HG03520 (cell line): ENCODE measurements around the gene TMPRSS7.

Experiments
- ATAC-seq: cut with Tn5 transposase; IDR thresholded peaks from one replicate; pipeline ENCODE4 v1.9.1; 2021; ENCODE audit warnings: mild to moderate bottlenecking, moderate library complexity; ENCODE audit not compliant: unreplicated experiment

TMPRSS7 gene

DNA sequence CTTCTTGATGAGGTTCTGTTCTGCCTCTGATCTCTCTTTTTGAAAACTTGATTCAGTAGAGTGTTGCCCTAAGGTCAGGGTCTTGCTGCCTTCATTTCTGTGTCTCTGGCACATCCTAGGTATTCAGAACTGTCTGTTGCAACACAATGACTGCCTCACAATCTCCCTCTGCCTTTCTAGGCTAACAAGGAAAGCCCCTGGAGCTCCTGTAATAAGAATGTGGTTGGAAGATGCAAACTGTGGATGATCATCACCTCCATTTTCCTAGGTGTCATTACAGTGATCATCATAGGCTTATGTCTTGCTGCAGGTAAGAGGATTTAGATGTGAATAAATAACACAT is 58.6 kb downstream of the TMPRSS7 start:
- ATAC-seq = no peak

DNA sequence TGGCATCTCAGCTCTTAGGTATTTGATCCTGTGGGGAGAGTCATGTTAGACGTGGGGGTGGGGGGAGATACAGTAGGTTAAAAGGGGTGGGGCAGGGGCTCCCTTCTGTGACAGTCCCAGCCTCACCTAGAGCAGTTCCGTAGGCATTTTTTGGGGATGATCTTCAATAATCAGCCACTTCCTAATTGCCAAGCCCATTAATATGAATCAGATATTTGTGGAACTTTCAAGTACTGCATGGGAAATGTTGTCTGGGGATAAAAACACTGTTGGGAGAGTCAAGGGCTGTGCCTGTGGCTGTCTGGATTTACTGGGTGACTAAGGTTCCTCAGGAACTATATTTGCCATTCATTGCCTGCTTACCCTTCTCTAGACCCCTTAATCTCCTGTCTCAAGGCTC is 61.2 kb downstream of the TMPRSS7 start:
- no peak for ATAC-seq

GRCh38 chr3:112096176-112096575 is 61.6 kb downstream of the TMPRSS7 start:
- ATAC-seq = no peak

- no peak for ATAC-seq
These were observed 62.8 kb downstream of the TMPRSS7 start for GRCh38 chr3:112097378-112097777.

- no peak for ATAC-seq
These were observed 67.4 kb downstream of the TMPRSS7 start for GRCh38 chr3:112101916-112102315.

DNA sequence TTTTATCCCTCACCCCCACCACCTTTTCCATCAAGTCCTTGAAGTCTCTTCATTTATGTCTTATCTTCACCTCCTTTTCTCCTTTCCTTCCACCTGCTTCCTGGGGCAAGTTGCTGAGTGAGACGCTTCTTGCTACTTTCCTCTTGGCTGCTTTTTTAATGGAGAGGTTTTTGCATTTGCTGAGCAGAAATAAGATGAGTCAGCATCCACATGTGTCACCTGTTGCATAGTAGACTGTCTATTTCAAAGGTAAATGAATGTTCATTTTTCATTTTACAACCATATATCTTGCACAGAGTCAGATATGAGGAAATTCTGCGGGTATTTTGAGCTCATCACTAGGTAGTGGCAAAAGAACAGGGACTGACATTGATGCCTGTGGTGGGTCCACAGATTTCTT is 70.2 kb downstream of the TMPRSS7 start:
- no peak for ATAC-seq

GRCh38 chr3:112109322-112109721 is 74.8 kb downstream of the TMPRSS7 start:
- ATAC-seq = no peak

DNA sequence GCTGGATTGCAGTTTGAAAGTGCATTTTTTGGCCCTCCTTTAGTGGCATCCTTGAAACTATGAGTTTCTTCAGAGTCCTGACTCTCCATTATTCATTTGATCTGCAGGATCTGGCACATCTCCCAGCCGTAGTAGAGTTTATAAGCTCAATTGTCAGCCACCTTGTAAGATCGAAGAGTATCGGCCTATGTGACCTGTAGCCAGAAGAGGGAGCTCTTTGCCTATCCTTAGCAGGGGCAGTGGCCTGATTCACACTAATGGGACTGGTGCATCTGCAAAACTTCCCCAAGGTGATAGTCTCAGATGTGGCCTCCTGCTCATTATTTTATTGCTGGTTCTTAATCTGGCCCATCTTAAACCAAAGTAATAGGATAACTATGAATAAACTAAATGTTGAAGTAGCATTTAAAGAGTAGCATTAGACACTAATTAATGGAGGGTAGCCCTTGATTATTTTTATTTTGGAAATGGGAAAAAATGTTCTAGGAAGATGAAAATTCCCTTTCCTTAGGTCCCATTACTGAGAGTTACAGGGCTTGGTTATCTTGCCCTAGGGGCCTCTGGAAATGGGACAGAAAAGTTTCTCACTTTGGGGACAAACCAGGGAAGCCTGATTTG is 77.4 kb downstream of the TMPRSS7 start:
- ATAC-seq = peak; percentile 55

- peak; percentile 21 for ATAC-seq
These were observed 80.1 kb downstream of the TMPRSS7 start for GRCh38 chr3:112114576-112115160.

GRCh38 chr3:112115161-112115739 is 80.7 kb downstream of the TMPRSS7 start:
- ATAC-seq = peak; percentile 29

DNA sequence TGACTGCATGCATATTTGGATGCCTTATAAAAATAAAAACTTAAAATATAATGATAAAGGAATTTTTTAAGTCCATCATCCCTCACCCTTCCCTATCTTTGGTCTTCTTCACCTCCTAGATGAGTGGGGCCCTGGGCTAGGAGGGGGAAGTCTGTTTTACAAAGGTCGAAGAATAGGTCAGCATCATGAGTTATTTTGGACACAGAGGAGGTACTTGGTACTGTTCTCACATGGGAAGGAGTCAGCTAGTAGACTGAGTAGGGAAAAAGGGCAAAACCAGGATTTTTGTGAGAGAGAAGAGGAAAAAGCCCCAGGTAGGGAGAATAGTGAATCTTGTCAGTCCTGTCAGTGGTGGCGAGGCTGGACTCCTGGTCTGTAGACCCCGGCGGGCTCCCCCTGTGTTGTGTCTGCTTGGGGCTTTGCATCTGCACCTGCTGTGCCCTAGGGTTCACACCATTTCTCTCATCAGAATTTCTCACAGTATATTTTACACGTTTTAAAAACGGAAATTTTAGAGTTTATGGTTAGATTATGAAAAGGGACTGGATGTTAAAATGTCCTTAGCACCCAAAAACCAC is 81.4 kb downstream of the TMPRSS7 start:
- ATAC-seq = no peak

GRCh38 chr3:112116748-112117186 is 82.2 kb downstream of the TMPRSS7 start:
- ATAC-seq = no peak

- ATAC-seq = no peak
These were observed 82.9 kb downstream of the TMPRSS7 start for GRCh38 chr3:112117415-112117814.

DNA sequence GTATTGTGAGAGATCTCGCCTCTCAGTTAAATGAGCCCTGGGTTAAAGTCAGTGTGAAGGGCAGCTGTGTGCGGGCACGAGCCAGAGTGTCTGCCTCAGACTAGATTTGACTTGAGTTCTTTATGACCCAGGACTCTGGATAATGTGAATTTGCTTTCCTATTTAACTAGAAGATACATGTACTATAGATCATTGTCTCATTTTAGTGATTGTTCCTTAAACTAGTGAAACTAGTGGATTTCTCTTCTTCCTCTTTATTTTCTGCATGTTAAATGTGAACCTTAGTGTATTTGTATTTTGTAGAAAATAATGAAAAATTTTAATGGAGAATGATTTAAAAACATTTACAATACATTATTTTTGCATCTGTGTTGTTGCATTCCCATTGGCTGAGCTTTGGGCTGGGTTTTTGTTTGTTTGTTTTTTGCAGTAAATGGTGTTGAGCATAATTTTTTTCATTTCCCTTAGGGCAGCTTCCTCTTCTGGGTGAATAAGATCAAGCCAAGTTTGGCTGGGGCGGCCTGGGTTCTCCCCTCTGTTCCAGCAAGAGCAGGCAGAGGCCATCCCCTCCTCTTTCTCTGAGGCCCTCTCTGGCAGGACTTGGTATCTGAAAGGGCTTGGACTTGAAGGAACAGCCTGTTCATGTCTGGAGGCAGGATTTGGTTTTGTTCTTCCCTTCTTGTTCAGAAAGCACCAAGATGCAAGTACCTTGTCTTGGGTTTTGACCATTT is 83.5 kb downstream of the TMPRSS7 start:
- no peak for ATAC-seq

GRCh38 chr3:112119962-112120836 is 85.7 kb downstream of the TMPRSS7 start:
- ATAC-seq = no peak

DNA sequence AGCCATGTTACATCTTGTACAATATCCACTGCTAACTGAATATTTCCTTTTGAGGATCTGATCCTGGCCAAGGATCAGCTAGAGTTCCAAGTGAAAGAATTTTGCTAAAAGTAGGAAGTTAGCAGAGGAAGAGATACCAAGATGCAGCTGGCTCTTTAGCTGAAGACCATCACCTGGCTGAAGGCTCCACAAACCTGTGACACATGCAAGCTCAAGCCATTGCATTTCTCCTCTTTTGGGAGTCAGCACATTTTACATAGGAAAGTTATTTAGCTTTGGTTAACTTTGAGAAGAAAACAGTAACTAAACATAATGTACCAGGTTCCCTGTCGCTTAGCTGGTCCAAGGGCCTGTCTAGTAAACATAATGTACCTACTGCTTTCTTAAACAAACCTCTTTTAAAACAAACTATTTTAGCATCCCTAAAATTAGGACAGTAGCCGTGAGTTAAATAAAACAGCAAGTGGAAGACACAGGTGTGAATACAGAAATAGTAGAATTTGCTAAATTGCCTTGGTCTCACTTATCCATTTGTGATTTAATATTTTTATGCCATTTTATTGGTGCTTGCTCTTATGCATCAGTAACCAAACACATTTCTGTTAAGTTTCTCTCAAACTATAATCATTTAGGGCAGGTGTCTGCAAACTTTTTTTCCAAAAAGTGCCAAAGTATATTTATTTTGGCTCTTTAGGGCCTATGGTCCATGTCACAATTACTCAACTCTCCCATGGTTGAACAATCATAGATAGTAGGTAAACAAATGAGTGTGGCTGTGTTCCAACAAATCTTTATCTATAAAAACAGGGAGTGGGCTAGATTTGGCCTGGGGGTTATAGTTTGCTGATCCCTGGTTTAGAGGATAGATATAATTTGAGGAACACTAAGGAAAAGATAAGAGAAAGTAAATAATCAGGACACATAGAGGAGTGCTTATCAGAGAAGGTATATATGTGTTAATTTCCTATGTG is 87.3 kb downstream of the TMPRSS7 start:
- ATAC-seq = no peak

- no peak for ATAC-seq
These were observed 88.3 kb downstream of the TMPRSS7 start for GRCh38 chr3:112122870-112123269.

DNA sequence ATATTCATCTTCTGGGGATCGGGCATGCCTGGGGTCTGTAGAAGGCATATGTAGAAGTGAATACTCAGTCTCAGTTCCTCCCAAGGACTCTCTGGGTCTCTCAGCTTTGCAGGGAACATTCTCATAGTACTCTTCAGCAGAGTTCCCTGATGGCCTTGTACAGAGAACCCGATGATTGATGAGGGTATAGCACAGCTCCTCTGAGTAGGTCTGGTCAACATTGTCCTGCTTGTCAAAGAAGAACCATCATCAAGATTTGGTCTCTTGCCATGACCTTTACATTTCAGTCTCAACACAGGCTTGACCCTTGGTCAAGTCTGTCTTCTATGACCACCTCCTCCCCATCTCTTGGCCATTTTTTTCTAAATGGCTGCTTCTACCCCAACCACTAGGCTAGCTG is 89.0 kb downstream of the TMPRSS7 start:
- no peak for ATAC-seq

DNA sequence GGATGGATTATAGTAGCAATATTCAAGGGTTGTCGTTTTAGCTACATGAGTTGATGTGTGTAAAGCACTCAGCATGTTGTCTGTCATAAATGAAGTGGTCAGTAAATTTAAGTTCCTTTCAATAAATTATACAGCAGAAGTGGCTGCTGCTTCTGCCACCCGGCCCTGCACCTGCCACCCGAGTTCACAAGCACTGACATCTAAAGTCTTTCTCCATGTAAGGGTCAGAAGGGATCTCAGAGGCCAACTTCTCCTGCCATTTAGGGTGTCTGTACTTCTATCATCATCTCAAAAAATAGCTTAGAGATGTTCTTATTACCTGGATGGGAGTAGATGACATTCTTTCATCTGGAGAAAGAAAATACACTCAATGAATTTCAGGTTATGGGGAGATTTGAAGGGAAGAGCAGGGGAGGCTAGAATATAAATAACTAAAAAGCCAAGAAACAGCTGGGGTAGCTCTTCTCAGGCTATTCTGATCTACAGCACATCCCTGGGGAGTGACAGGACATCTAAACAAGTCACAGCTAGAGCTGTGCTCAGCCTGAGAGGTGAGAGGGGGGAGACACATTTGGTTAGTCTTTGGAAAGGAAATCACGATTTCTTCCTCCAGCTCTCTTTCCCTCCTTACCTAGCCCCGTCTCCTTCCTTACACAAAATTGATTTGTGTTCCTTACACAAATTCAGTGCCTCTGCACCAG is 90.5 kb downstream of the TMPRSS7 start:
- ATAC-seq = no peak
